Astrocyte of the spinal cord (primary cell): Measurements from ENCODE around the gene DISC1.
"Not testable (repeated sequence)": the region's sequence is repeated elsewhere in the genome, so short reads cannot be mapped to it uniquely, and the experiment has no call there.

Experiments
- DNase-seq: peaks from one replicate; pipeline ENCODE4 v3.0.0; 2011; ENCODE audit warnings: low read depth, low spot score
- H3K4me3 ChIP-seq: 2 replicates; pipeline ENCODE4 v1.5.1; 2011; ENCODE audit warnings: low read depth, mild to moderate bottlenecking, low read length, moderate library complexity
- CTCF ChIP-seq: IDR thresholded peaks from 2 replicates; pipeline ENCODE4 v1.5.1; 2012; ENCODE audit warnings: low read depth, mild to moderate bottlenecking, low read length, inconsistent platforms
- in situ Hi-C: cut with HindIII; loops from 2 replicates; pipeline ENCODE4 v1.10.0; 2017; ENCODE audit warnings: low sequenced_read_pairs

The DISC1 gene

GRCh38 chr1:231903586-231904081, 277.0 kb downstream of the DISC1 start:
- in situ Hi-C loops, result no loop called here
- no peak for TF ChIP-seq CTCF
- H3K4me3 ChIP-seq, result no peak overlapping the region
- DNase-seq, result no peak

GRCh38 chr1:231907310-231907709, 280.7 kb downstream of the DISC1 start:
- in situ Hi-C loops, DNase-seq: not testable (repeated sequence)

DNA sequence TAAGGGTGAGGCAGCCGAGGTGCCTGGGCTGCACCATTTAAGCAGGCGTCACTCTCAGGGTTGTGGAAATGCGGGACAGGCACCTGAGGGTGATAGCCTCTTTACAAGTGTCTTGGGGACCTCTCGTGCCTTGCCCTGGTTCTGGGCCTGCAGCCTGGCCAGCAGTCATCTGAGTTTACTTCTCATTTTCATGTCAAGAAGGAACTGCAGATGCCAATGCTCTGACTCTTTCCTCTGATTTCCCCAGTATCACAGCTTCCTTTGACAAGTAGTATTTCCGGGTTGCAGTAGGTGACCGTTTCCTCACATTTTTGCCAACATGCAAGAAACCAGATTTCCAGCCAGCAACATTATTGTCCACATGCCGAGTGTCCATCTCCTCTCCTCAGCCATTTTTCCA, 286.9 kb downstream of the DISC1 start:
- in situ Hi-C loops, result no loop called here
- TF ChIP-seq CTCF, result no peak
- no peak overlapping the region for H3K4me3 ChIP-seq
- no peak for DNase-seq

More at GRCh38 chr1:231907310-231907709, 280.7 kb downstream of the DISC1 start:
- not testable (repeated sequence) for H3K4me3 ChIP-seq

- no peak for TF ChIP-seq CTCF
- in situ Hi-C loops, result no loop called here
- no peak overlapping the region for H3K4me3 ChIP-seq
- peak; percentile 68 for DNase-seq
Observed at GRCh38 chr1:231918239-231919015, 291.8 kb downstream of the DISC1 start.

DNA sequence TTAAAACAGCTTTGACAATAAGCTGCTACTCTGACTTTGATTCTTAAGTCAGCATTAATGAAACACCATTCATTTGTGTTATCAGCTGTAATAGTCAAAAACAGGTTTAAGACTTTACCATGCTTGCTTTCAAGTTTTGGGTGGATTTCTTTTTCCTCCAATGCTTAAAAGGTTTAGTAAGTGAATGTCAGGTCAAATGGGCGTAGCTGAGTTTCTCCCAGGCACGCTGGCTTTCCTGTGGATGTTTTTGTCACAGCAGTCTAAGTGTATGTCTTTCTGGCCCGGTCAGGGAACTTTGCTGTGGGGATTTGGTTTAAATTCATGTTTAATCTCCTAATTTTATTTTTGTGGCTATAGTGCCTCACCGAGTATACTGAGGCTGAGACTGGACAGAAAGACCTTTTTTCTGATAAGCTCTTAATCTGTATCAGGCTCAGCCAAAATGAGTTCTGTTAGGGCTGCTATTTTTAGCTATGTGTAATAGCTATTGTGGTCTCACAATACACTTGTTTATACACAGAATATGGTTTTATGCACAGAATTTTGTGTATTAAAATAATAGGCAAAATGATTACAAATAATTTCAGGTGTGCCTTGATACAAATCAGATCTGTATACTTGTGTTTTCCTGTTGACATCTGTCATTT, 292.8 kb downstream of the DISC1 start:
- H3K4me3 ChIP-seq, result no peak overlapping the region

GRCh38 chr1:231919886-231920285, 293.3 kb downstream of the DISC1 start:
- no peak overlapping the region for H3K4me3 ChIP-seq
- in situ Hi-C loops, result no loop called here
- DNase-seq, result no peak
- TF ChIP-seq CTCF, result no peak

More for the DNA sequence above, 292.8 kb downstream of the DISC1 start:
- no peak for DNase-seq
- in situ Hi-C loops, result no loop called here
- TF ChIP-seq CTCF, result no peak
